ENCODE measurements around the gene REXO1.
A peak's percentile ranks its signal among the peaks of the same experiment; 100 is the strongest.

Gene REXO1

DNA sequence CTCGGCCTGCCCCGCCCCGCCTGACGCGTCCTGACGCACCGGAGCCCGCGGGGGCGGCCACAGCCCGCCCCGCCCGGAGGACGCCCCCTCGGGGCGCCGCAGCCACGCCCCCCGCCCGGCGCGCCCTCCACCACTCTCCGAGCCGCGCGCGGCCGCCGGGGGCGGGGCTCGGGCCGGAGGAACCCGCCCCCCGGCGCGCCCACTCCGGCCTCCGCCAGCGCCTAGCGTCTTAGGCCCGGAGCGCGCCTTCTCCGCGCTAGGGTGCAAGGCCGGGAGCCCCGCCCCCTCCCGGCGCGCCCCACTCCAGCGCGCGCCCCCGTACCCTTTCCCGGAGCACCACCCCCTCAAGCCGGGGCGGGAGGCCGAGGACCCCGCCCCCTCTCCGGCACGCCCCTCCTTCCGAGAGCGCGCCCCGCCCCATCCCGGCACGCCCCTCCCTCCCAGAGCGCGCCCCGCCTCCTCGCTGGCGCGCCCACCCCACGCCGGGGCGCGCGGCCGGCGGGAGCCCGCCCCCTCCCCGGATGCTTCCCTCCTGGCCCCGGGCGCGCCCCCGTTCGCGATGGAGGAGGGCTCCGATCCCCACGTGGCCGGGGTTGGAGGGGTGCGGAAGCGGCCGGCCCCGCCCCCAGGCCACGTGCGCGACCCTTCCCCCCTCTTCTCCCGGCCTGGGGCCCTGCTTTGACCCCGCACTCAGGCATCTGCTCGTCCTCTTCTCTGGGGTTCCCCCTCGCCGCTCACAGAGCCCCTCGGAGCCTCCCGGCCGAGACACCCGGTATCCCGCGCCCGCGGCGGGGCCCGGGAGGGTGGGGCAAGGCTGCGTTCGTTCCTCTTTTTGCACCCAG, 15.6 kb upstream of the REXO1 start (continued):
- TF ChIP-seq ZNF274 (IDR thresholded peaks at IDR 0.05; ENCODE audit: low read length), result no peak
- TF ChIP-seq ZNF274 (tag by site-specific recombination; IDR thresholded peaks at IDR 0.05; ENCODE audit: borderline replicate concordance), result no peak
- no peak for TF ChIP-seq PRDM2 (tag by site-specific recombination; IDR thresholded peaks at IDR 0.05; ENCODE audit: borderline replicate concordance)
- TF ChIP-seq ZBTB7A (tag by site-specific recombination; IDR thresholded peaks at IDR 0.05; ENCODE audit: low read depth), result peak; percentile 95
- no peak for TF ChIP-seq ZBTB1 (tag by site-specific recombination; IDR thresholded peaks at IDR 0.05)
- no peak for TF ChIP-seq PBX3 (CRISPR knock-in tag; IDR thresholded peaks at IDR 0.05)
- TF ChIP-seq KLF7 (tag by site-specific recombination; IDR thresholded peaks at IDR 0.05; ENCODE audit: borderline replicate concordance), result peak; percentile 36; the same call in 1 of the 2 replicates
- TF ChIP-seq ZNF768 (tag by site-specific recombination; IDR thresholded peaks at IDR 0.05), result no peak
- TF ChIP-seq ZNF48 (tag by site-specific recombination; IDR thresholded peaks at IDR 0.05), result no peak
- no peak for TF ChIP-seq ZNF341 (tag by site-specific recombination; IDR thresholded peaks at IDR 0.05; ENCODE audit: low read depth)
- TF ChIP-seq KLF8 (tag by site-specific recombination; IDR thresholded peaks at IDR 0.05), result peak; percentile 92
- no peak for TF ChIP-seq ZNF19 (tag by site-specific recombination; IDR thresholded peaks at IDR 0.05; ENCODE audit: low read depth)
- peak; percentile 66 for TF ChIP-seq ZNF692 (tag by site-specific recombination; IDR thresholded peaks at IDR 0.05)
- TF ChIP-seq, protein P1, sequence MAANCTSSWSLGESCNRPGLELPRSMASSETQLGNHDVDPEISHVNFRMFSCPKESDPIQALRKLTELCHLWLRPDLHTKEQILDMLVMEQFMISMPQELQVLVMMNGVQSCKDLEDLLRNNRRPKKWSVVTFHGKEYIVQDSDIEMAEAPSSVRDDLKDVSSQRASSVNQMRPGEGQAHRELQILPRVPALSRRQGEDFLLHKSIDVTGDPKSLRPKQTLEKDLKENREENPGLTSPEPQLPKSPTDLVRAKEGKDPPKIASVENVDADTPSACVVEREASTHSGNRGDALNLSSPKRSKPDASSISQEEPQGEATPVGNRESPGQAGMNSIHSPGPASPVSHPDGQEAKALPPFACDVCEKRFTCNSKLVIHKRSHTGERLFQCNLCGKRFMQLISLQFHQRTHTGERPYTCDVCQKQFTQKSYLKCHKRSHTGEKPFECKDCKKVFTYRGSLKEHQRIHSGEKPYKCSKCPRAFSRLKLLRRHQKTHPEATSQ (tag by site-specific recombination; IDR thresholded peaks at IDR 0.05), result no peak
- no peak for TF ChIP-seq ZNF658 (tag by site-specific recombination; IDR thresholded peaks at IDR 0.05)
- 0 out of 2 replicates have a peak, but pooled peaks have one; percentile 8 for TF ChIP-seq ZNF843 (tag by site-specific recombination; IDR thresholded peaks at IDR 0.05)
- no peak for TF ChIP-seq ZNF133 (tag by site-specific recombination; IDR thresholded peaks at IDR 0.05)
- TF ChIP-seq ZNF37A (tag by site-specific recombination; IDR thresholded peaks at IDR 0.05), result no peak
- TF ChIP-seq ZNF707 (tag by site-specific recombination; IDR thresholded peaks at IDR 0.05), result no peak
- TF ChIP-seq ZNF214 (tag by site-specific recombination; IDR thresholded peaks at IDR 0.05; ENCODE audit: borderline replicate concordance), result no peak
- 0 out of 2 replicates have a peak, but pooled peaks have one; percentile 22 for TF ChIP-seq ZNF561 (tag by site-specific recombination; IDR thresholded peaks at IDR 0.05; ENCODE audit: borderline replicate concordance)
- no peak for TF ChIP-seq MZF1 (tag by site-specific recombination; IDR thresholded peaks at IDR 0.05; ENCODE audit: borderline replicate concordance)
- 0 out of 2 replicates have a peak, but pooled peaks have one; percentile 18 for TF ChIP-seq ZNF391 (tag by site-specific recombination; IDR thresholded peaks at IDR 0.05; ENCODE audit: borderline replicate concordance, low read depth)
- TF ChIP-seq, protein P2, sequence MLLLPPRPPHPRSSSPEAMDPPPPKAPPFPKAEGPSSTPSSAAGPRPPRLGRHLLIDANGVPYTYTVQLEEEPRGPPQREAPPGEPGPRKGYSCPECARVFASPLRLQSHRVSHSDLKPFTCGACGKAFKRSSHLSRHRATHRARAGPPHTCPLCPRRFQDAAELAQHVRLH (tag by site-specific recombination; IDR thresholded peaks at IDR 0.05), result peak; percentile 76
- TF ChIP-seq ZEB2 (tag by site-specific recombination; IDR thresholded peaks at IDR 0.05), result peak; percentile 81
- no peak for TF ChIP-seq IKZF3 (tag by site-specific recombination; IDR thresholded peaks at IDR 0.05)
- no peak for TF ChIP-seq ZFP41 (tag by site-specific recombination; IDR thresholded peaks at IDR 0.05; ENCODE audit: borderline replicate concordance)
- no peak for TF ChIP-seq ZNF704 (tag by site-specific recombination; IDR thresholded peaks at IDR 0.05)

All from HEK293 (cell line).